Measurements from ENCODE around the gene RNF213. TPM values are rescaled to one million over a fixed set of nuclear protein-coding genes. Genes with fewer than 3 reads are reported as not detected.

The RNF213 gene
- total RNA-seq, 1 experiment from 2014 or later = 44.5 TPM

DNA sequence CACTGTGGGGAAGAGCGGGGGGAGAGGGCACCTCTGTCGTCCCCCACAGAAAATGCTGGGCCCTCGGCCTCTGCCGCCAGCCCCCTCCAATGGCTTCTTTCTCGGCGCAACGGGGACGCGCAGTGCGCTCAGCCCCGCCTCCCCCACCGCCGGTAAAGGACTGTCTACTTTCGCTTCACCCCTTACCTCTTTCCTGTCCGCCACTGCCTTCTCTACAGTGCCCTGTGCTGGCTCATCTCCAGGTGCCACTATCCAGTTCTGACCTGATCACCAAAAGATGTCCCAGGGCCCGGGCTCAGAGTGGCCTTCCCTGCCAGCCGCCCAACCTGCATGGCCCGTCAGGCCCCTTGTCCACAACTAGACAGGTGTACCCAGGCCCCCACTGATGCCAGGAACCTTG is 161.6 kb downstream of the RNF213 start (continued):
- no peak for TF ChIP-seq EZH2 (IDR thresholded peaks at IDR 0.05)
- TF ChIP-seq CEBPB (IDR thresholded peaks at IDR 0.05; ENCODE audit: low read depth) = no peak
- TF ChIP-seq EZH2phosphoT487 (IDR thresholded peaks at IDR 0.05; ENCODE audit: borderline replicate concordance) = no peak
- TF ChIP-seq, protein P1, sequence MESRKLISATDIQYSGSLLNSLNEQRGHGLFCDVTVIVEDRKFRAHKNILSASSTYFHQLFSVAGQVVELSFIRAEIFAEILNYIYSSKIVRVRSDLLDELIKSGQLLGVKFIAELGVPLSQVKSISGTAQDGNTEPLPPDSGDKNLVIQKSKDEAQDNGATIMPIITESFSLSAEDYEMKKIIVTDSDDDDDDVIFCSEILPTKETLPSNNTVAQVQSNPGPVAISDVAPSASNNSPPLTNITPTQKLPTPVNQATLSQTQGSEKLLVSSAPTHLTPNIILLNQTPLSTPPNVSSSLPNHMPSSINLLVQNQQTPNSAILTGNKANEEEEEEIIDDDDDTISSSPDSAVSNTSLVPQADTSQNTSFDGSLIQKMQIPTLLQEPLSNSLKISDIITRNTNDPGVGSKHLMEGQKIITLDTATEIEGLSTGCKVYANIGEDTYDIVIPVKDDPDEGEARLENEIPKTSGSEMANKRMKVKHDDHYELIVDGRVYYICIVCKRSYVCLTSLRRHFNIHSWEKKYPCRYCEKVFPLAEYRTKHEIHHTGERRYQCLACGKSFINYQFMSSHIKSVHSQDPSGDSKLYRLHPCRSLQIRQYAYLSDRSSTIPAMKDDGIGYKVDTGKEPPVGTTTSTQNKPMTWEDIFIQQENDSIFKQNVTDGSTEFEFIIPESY (IDR thresholded peaks at IDR 0.05; ENCODE audit: extremely low read depth, insufficient replicate concordance, low read length) = no peak
- TF ChIP-seq TCF7L2 (IDR thresholded peaks at IDR 0.05; ENCODE audit: borderline replicate concordance, extremely low read depth, insufficient read depth, insufficient read length) = no peak

DNA sequence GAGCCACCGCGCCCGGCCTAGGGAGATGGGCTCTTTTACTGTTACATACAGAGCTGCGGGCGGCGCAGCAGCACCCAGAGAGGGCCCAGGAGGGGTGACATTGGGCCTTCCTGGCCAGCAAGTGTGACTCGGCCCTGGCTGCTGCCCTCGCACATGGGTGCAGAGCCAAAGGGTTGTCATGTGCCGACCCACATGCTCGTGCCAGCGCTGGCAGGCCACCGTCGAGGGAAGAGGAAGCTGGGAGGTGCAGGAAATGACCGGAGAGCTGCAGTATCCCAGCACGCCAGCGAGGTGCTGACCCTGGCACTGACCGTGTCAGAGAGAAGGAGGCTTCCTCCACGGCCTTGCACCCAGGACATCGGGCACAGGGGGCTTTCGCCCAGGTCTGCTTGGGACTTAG is 162.3 kb downstream of the RNF213 start:
- Histone ChIP-seq H3K4me2 (ENCODE audit: low read length) (no peak overlapping the region), H3K4me1 (ENCODE audit: control insufficient read depth in 1 of 2, insufficient read depth in 2 of 2, low read length in 2 of 2) (no peaks in the 10 kb centered on the region), H3K36me3 (ENCODE audit: control insufficient read depth in 1 of 2, insufficient read depth in 2 of 2, low read length in 2 of 2) (peaks cover 0 to 6% of the 10 kb centered on the region in 2 experiments; a peak in 1 of 4 replicates), H3K4me3 (replicated peaks in 1 of 2; ENCODE audit: low read depth in 1 of 2, low read length in 2 of 2) (no peak overlapping the region), H3K79me2 (ENCODE audit: insufficient read depth, low read length) (no peaks in the 10 kb centered on the region; the same call in 1 of the 2 replicates), H3K27ac (ENCODE audit: low read depth, low read length) (no peak overlapping the region), H2AFZ (ENCODE audit: low read depth, low read length, poor library complexity, severe bottlenecking) (no peak overlapping the region), H4K20me1 (ENCODE audit: insufficient read depth) (no peaks in the 10 kb centered on the region), H3K9ac (ENCODE audit: low read length) (no peak overlapping the region), H3K9me2 (ENCODE audit: insufficient read depth) (no peaks in the 10 kb centered on the region), H3K27me3 (ENCODE audit: insufficient read depth, low read length) (no peaks in the 10 kb centered on the region), H3K9me3 (ENCODE audit: control insufficient read depth in 1 of 2, insufficient read depth in 1 of 2, low read depth in 1 of 2, low read length in 2 of 2) (no peaks in the 10 kb centered on the region)
- no peak for TF ChIP-seq ZNF274 (IDR thresholded peaks at IDR 0.05; ENCODE audit: low read depth, low read length)
- no peak for TF ChIP-seq TCF7L2 (IDR thresholded peaks at IDR 0.05; ENCODE audit: borderline replicate concordance, extremely low read depth, insufficient read depth, insufficient read length)
- no TSS peak for BruUV-seq (replicated peaks)
- ChIA-PET POLR2A (no interaction called here), RAD21 (ENCODE audit: low non-redundant PET in 1 of 2, low total read pairs in 2 of 2, uncharacterized antibody in 2 of 2, unreplicated experiment in 2 of 2) (no interaction called here), CTCF (interaction anchor here (2.1 kb wide), 1 partner anchor 476 kb away, joined by 5 read pairs; no protein-coding TSS in a partner anchor)
- DNase-seq (ENCODE audit: low read depth, low spot score) (no peak), ATAC-seq (no peak)
- intact Hi-C loops (cut with micrococcal nuclease) = no loop called here
